H1 (cell line): ENCODE measurements around the gene TSEN2. TPM values are rescaled to one million over a fixed set of nuclear protein-coding genes. Genes with fewer than 3 reads are reported as not detected.
A peak's percentile ranks its signal among the peaks of the same experiment; 100 is the strongest.

Source experiments
- CTCF ChIA-PET: fragments of 300-600 bp; sonication (Branson Sonifier 250); formaldehyde crosslinking; loops from one replicate; lab custom pipeline; 2021; ENCODE audit not compliant: partially characterized antibody; lab: Charles Lee
- POLR2A ChIA-PET: fragments of 300-600 bp; sonication (Branson Sonifier 250); formaldehyde crosslinking; loops from one replicate; lab custom pipeline; 2021; ENCODE audit warnings: inconsistent platforms; ENCODE audit not compliant: partially characterized antibody; lab: Charles Lee
- DNase-seq, 2 experiments: peaks; one replicate each; pipeline versions ENCODE4 v3.0.0 to v3.0.0-alpha.2; 2010 to 2022; ENCODE audit warnings: low spot score in 2 of 2, low read depth in 1 of 2, mixed read lengths in 1 of 2
- FAIRE-seq: peaks from 2 replicates; lab custom pipeline; 2011; peaks lifted over from hg19 to GRCh38; lab: Jason Lieb, UNC
- H2AFZ ChIP-seq: 2 replicates; pipeline ENCODE4 v1.8.1; 2012; ENCODE audit warnings: low read length, inconsistent platforms
- H2AK5ac ChIP-seq: 2 replicates; pipeline ENCODE4 v1.6.1; 2013; ENCODE audit warnings: low read depth, low read length
- H2BK120ac ChIP-seq: replicated peaks from 2 replicates; pipeline ENCODE3; 2013; ENCODE audit warnings: low read depth, low read length, inconsistent platforms
- H2BK12ac ChIP-seq: 2 replicates; pipeline ENCODE4 v1.6.1; 2013; ENCODE audit warnings: low read depth, low read length
- H2BK15ac ChIP-seq: 2 replicates; pipeline ENCODE4 v1.6.1; 2013; ENCODE audit warnings: low read length
- H2BK20ac ChIP-seq: 2 replicates; pipeline ENCODE4 v1.6.1; 2013; ENCODE audit warnings: low read length
- H2BK5ac ChIP-seq: 2 replicates; pipeline ENCODE4 v1.6.1; 2013; ENCODE audit warnings: low read depth, low read length
- H3K14ac ChIP-seq: 2 replicates; pipeline ENCODE4 v1.6.1; 2013; ENCODE audit warnings: inconsistent platforms; ENCODE audit not compliant: insufficient read length
- H3K18ac ChIP-seq: 2 replicates; pipeline ENCODE4 v1.6.1; 2013; ENCODE audit warnings: low read length; ENCODE audit errors: extremely low read depth
- H3K23ac ChIP-seq: 2 replicates; pipeline ENCODE4 v1.6.1; 2013; ENCODE audit warnings: inconsistent platforms; ENCODE audit not compliant: insufficient read length
- H3K23me2 ChIP-seq: 2 replicates; pipeline ENCODE4 v1.6.1; 2013; ENCODE audit warnings: low read depth, low read length
- H3K27ac ChIP-seq: 2 replicates; pipeline ENCODE4 v1.6.1; 2011; ENCODE audit warnings: low read depth, low read length, inconsistent platforms
- H3K27me3 ChIP-seq, 4 experiments: replicated peaks in 1 of 4; 1 replicate in 1 of 4; 2 replicates in 3 of 4; pipeline versions ENCODE4 v1.6.1 to v1.8.1; 2011 to 2013; ENCODE audit warnings: low read length in 3 of 4, mild to moderate bottlenecking in 3 of 4, inconsistent platforms in 2 of 4, mixed read lengths in 2 of 4, moderate library complexity in 1 of 4; ENCODE audit not compliant: control insufficient read depth in 3 of 4, insufficient read depth in 3 of 4; ENCODE audit errors: extremely low read depth in 1 of 4
- H3K36me3 ChIP-seq, 4 experiments: 2 replicates each; pipeline versions ENCODE4 v1.6.1 to v1.8.1; 2011 to 2013; ENCODE audit warnings: mild to moderate bottlenecking in 4 of 4, low read length in 3 of 4, moderate library complexity in 2 of 4, control low read depth in 1 of 4, inconsistent platforms in 1 of 4; ENCODE audit not compliant: insufficient read depth in 4 of 4, control insufficient read depth in 2 of 4
- H3K4ac ChIP-seq: replicated peaks from 2 replicates; pipeline ENCODE3; 2013; ENCODE audit warnings: low read length, low read depth, mixed read lengths, inconsistent platforms; ENCODE audit not compliant: insufficient read length
- H3K4me1 ChIP-seq, 4 experiments: replicated peaks in 1 of 4; 1 replicate in 1 of 4; 2 replicates in 3 of 4; pipeline versions ENCODE4 v1.6.1 to v1.8.1; 2011 to 2013; ENCODE audit warnings: low read length in 3 of 4, inconsistent platforms in 2 of 4, mixed read lengths in 1 of 4; ENCODE audit not compliant: insufficient read depth in 4 of 4, control insufficient read depth in 3 of 4
- H3K4me2 ChIP-seq, 2 experiments: 2 replicates each; pipeline versions ENCODE4 v1.6.1 to v1.8.1; 2011 to 2013; ENCODE audit warnings: low read depth in 2 of 2, low read length in 2 of 2, control low read depth in 1 of 2, inconsistent platforms in 1 of 2, mild to moderate bottlenecking in 1 of 2; ENCODE audit not compliant: insufficient read depth in 1 of 2
- H3K4me3 ChIP-seq, 4 experiments: fragments of 200-600, 300-600 bp in 1 of 4; sonication (generic), shearing (Covaris generic), sonication (Bioruptor Twin) in 1 of 4; 2 replicates each; pipeline versions ENCODE4 v1.5.1 to v1.8.1; 2011 to 2016; ENCODE audit warnings: low read length in 4 of 4, low read depth in 3 of 4, control low read depth in 2 of 4, inconsistent platforms in 2 of 4, mild to moderate bottlenecking in 2 of 4, mixed read lengths in 1 of 4, moderate library complexity in 1 of 4; ENCODE audit not compliant: insufficient read depth in 2 of 4; ENCODE audit errors: extremely low read depth in 1 of 4
- H3K56ac ChIP-seq: replicated peaks from 2 replicates; pipeline ENCODE3; 2013; ENCODE audit warnings: low read depth, mild to moderate bottlenecking, mixed read lengths, low read length, inconsistent platforms; ENCODE audit not compliant: insufficient read length
- H3K79me1 ChIP-seq: 2 replicates; pipeline ENCODE4 v1.6.1; 2013; ENCODE audit warnings: low read depth, low read length, control low read depth
- H3K79me2 ChIP-seq, 2 experiments: 2 replicates each; pipeline versions ENCODE4 v1.6.1 to v1.8.1; 2012 to 2013; ENCODE audit warnings: low read length in 2 of 2, mild to moderate bottlenecking in 2 of 2, inconsistent platforms in 1 of 2; ENCODE audit not compliant: insufficient read depth in 2 of 2, control insufficient read depth in 1 of 2
- H3K9ac ChIP-seq, 4 experiments: replicated peaks in 1 of 4; 1 replicate in 1 of 4; 2 replicates in 3 of 4; pipeline versions ENCODE4 v1.6.1 to v1.8.1; 2011 to 2013; ENCODE audit warnings: low read depth in 3 of 4, low read length in 3 of 4, control low read depth in 2 of 4, mild to moderate bottlenecking in 2 of 4, moderate library complexity in 2 of 4, inconsistent platforms in 1 of 4; ENCODE audit errors: extremely low read depth in 1 of 4
- H3K9me3 ChIP-seq, 2 experiments: 2 replicates each; pipeline versions ENCODE4 v1.6.1 to v1.8.1; 2012 to 2013; ENCODE audit warnings: mild to moderate bottlenecking in 2 of 2, moderate library complexity in 2 of 2, control low read depth in 1 of 2, inconsistent platforms in 1 of 2, low read depth in 1 of 2, low read length in 1 of 2, mixed read lengths in 1 of 2; ENCODE audit not compliant: insufficient read depth in 2 of 2
- H4K20me1 ChIP-seq, 2 experiments: replicated peaks in 1 of 2; 2 replicates each; pipeline versions ENCODE3 to v1.8.1; 2011 to 2013; ENCODE audit warnings: inconsistent platforms in 2 of 2, low read length in 2 of 2, mild to moderate bottlenecking in 1 of 2; ENCODE audit not compliant: insufficient read depth in 2 of 2, control insufficient read depth in 1 of 2
- H4K5ac ChIP-seq: 2 replicates; pipeline ENCODE4 v1.6.1; 2013; ENCODE audit warnings: low read length, low read depth, mixed read lengths, inconsistent platforms; ENCODE audit not compliant: insufficient read length
- H4K8ac ChIP-seq: 2 replicates; pipeline ENCODE4 v1.8.0; 2013; ENCODE audit warnings: mild to moderate bottlenecking, moderate library complexity, low read length, inconsistent platforms; ENCODE audit not compliant: insufficient read depth; ENCODE audit errors: extremely low read depth
- H4K91ac ChIP-seq: replicated peaks from 2 replicates; pipeline ENCODE3; 2013; ENCODE audit warnings: low read length, mixed read lengths, inconsistent platforms; ENCODE audit not compliant: insufficient read length
- BCL11A ChIP-seq, 2 experiments: IDR thresholded peaks; one replicate each; pipeline ENCODE4 v1.6.1; 2011; ENCODE audit warnings: low read depth in 2 of 2, low read length in 2 of 2, mild to moderate bottlenecking in 2 of 2
- BRCA1 ChIP-seq: IDR thresholded peaks from 2 replicates; pipeline ENCODE4 v1.6.1; 2012; ENCODE audit warnings: low read depth, low read length, improper control_type of control experiment
- CBX8 ChIP-seq: fragments of 300-800, 300-1000 bp; sonication (generic); IDR thresholded peaks from 2 replicates; pipeline ENCODE4 v1.7.1; 2016; ENCODE audit warnings: low read depth, low read length, borderline replicate concordance
- CHD1 ChIP-seq: IDR thresholded peaks from 2 replicates; pipeline ENCODE4 v1.6.1; 2012; ENCODE audit warnings: low read depth, low read length, improper control_type of control experiment
- CHD2 ChIP-seq: IDR thresholded peaks from 2 replicates; pipeline ENCODE4 v1.6.1; 2012; ENCODE audit warnings: low read length, improper control_type of control experiment
- POLR2A ChIP-seq, 2 experiments: IDR thresholded peaks; 1 replicate in 1 of 2; 2 replicates in 1 of 2; pipeline ENCODE4 v1.6.1; 2011; ENCODE audit warnings: low read depth in 2 of 2, low read length in 2 of 2, mild to moderate bottlenecking in 2 of 2; ENCODE audit errors: control extremely low read depth in 1 of 2
- SP1 ChIP-seq: IDR thresholded peaks from 2 replicates; pipeline ENCODE4 v1.6.1; 2011; ENCODE audit warnings: low read depth, low read length
- WGBS, 2 experiments: shearing (Covaris generic) in 1 of 2; methylation state at CpG; one replicate each; pipeline versions ENCODE4 v1.1.6 to v1.1.7; 2013 to 2015; ENCODE audit warnings: low lambda C conversion rate in 2 of 2, mixed read lengths in 2 of 2, inconsistent platforms in 1 of 2, low coverage in 1 of 2, missing lambda C conversion rate in 1 of 2; ENCODE audit not compliant: insufficient replicate concordance in 2 of 2, insufficient coverage in 1 of 2, insufficient read length in 1 of 2; ENCODE audit errors: extremely low coverage in 1 of 2, missing lambda C conversion rate in 1 of 2; 5-methylcytosine and 5-hydroxymethylcytosine counted together
- polyA plus RNA-seq, 7 experiments: library from polyadenylated mRNA; depleted of rRNA in 3 of 7; stranded (reverse) in 5 of 7; unstranded in 2 of 7; fragments of >200 nt in 5 of 7; fragments of 200-250 nt in 2 of 7; gene quantifications; 1 replicate in 5 of 7; 2 replicates in 1 of 7; 4 replicates in 1 of 7; pipeline versions ENCODE4 v1.2.1 to v1.2.3, GENCODE V29; 2011 to 2013; ENCODE audit warnings: missing spikeins in 2 of 7, mixed read lengths in 2 of 7
- total RNA-seq: library from RNA; stranded (reverse); fragmentation: NEBNext Ultra II Directional; extraction: Animal tissue kit (Norgen Biotek cat#: 25700); gene quantifications from 2 replicates; pipeline ENCODE4 v1.2.1, GENCODE V29; 2021
- TF ChIP-seq, protein P1 (sequence below): IDR thresholded peaks from 2 replicates; pipeline ENCODE4 v1.6.1; 2011; ENCODE audit warnings: low read depth, mild to moderate bottlenecking, low read length; ENCODE audit not compliant: insufficient read depth
- TF ChIP-seq, protein P2 (sequence below), 3 experiments: IDR thresholded peaks; 1 replicate in 2 of 3; 2 replicates in 1 of 3; pipeline versions ENCODE4 v1.5.1 to v1.6.1; 2011; ENCODE audit warnings: low read length in 3 of 3, mild to moderate bottlenecking in 3 of 3, inconsistent platforms in 2 of 3, low read depth in 1 of 3, moderate library complexity in 1 of 3; ENCODE audit not compliant: insufficient read depth in 1 of 3; ENCODE audit errors: control extremely low read depth in 1 of 3

Gene TSEN2
- total and polyA plus RNA-seq, 2 of the 8 experiments (the other 6 are each of a cell fraction or from before 2014, with no cell fraction given), result 16.1 to 22.4 TPM

GRCh38 chr3:12460127-12460526 is 24.2 kb upstream of the TSEN2 start:
- no peak overlapping the region for H3K4me3 ChIP-seq
- H3K4ac ChIP-seq, result no peak overlapping the region
- no peaks in the 10 kb centered on the region for H3K36me3 ChIP-seq
- H4K5ac ChIP-seq, result no peak overlapping the region
- H2AFZ ChIP-seq, result no peak overlapping the region
- WGBS, 2 experiments, result 86% methylated on average over 3 of the region's 3 CpGs; no CpG with 5 or more reads in 1 of the 2 experiments
- H2BK20ac ChIP-seq, result no peak overlapping the region
- H4K91ac ChIP-seq, result no peak overlapping the region
- H3K4me1 ChIP-seq, result 0 out of 7 replicates have a peak, but pooled peaks cover 0 to 2% (median 0%) of the 10 kb centered on the region in 4 experiments
- no peak overlapping the region for H2AK5ac ChIP-seq
- no peaks in the 10 kb centered on the region for H4K20me1 ChIP-seq
- H3K56ac ChIP-seq, result no peak overlapping the region
- H3K27ac ChIP-seq, result no peak overlapping the region
- H2BK12ac ChIP-seq, result no peak overlapping the region
- FAIRE-seq (no peak), DNase-seq (no peak)
- no peaks in the 10 kb centered on the region for H3K27me3 ChIP-seq
- H3K23ac ChIP-seq, result no peak overlapping the region
- no peak overlapping the region for H3K4me2 ChIP-seq
- no peak overlapping the region for H2BK120ac ChIP-seq
- H3K79me2 ChIP-seq, result no peaks in the 10 kb centered on the region
- H3K9ac ChIP-seq, result no peak overlapping the region
- no peak overlapping the region for H2BK5ac ChIP-seq
- no peak overlapping the region for H3K14ac ChIP-seq
- H2BK15ac ChIP-seq, result no peak overlapping the region
- no peaks in the 10 kb centered on the region for H3K9me3 ChIP-seq
- no peaks in the 10 kb centered on the region for H3K23me2 ChIP-seq
- TF ChIP-seq SP1, result no peak
- TF ChIP-seq CHD2, result no peak
- TF ChIP-seq BCL11A (IDR thresholded peaks at IDR 0.05; ENCODE audit: low read depth in 2 of 2, low read length in 2 of 2), result no peak
- no peak for TF ChIP-seq CHD1
- no peak for TF ChIP-seq CBX8
- TF ChIP-seq, protein P1, sequence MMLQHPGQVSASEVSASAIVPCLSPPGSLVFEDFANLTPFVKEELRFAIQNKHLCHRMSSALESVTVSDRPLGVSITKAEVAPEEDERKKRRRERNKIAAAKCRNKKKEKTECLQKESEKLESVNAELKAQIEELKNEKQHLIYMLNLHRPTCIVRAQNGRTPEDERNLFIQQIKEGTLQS, result no peak
- TF ChIP-seq BRCA1, result no peak
- TF ChIP-seq POLR2A (IDR thresholded peaks at IDR 0.05; ENCODE audit: control extremely low read depth in 1 of 2, low read depth in 2 of 2, low read length in 2 of 2), result no peak
- TF ChIP-seq, protein P2, sequence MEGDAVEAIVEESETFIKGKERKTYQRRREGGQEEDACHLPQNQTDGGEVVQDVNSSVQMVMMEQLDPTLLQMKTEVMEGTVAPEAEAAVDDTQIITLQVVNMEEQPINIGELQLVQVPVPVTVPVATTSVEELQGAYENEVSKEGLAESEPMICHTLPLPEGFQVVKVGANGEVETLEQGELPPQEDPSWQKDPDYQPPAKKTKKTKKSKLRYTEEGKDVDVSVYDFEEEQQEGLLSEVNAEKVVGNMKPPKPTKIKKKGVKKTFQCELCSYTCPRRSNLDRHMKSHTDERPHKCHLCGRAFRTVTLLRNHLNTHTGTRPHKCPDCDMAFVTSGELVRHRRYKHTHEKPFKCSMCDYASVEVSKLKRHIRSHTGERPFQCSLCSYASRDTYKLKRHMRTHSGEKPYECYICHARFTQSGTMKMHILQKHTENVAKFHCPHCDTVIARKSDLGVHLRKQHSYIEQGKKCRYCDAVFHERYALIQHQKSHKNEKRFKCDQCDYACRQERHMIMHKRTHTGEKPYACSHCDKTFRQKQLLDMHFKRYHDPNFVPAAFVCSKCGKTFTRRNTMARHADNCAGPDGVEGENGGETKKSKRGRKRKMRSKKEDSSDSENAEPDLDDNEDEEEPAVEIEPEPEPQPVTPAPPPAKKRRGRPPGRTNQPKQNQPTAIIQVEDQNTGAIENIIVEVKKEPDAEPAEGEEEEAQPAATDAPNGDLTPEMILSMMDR (IDR thresholded peaks at IDR 0.05; ENCODE audit: control extremely low read depth in 1 of 3, insufficient read depth in 1 of 3, low read depth in 1 of 3, low read length in 3 of 3), result no peak
- ChIA-PET POLR2A (no interaction called here), CTCF (interaction anchor here (1.3 kb wide), 1 partner anchor 16 kb away, joined by 4 read pairs; no protein-coding TSS in a partner anchor)
- H4K8ac ChIP-seq, result peak overlapping the region; percentile 1; the same call in 1 of the 2 replicates
- H3K18ac ChIP-seq, result no peak overlapping the region
- no peaks in the 10 kb centered on the region for H3K79me1 ChIP-seq
